Gastroesophageal sphincter (tissue), 4 donors: Measurements from ENCODE around the gene CMBL. TPM values are rescaled to one million over a fixed set of nuclear protein-coding genes. Genes with fewer than 3 reads are reported as not detected.

Experiments
- ATAC-seq: fragments of 150-250 bp; one replicate; pipeline ENCODE4 v1.9.1; 2016; ENCODE audit warnings: mild to moderate bottlenecking, moderate library complexity
- H3K27ac ChIP-seq, 4 donors: fragments of 200-600 bp; sonication (generic) in 3 of 4; 1 replicate in 3 of 4; 2 replicates in 1 of 4; pipeline ENCODE4 v1.5.1; 2016 to 2019
- H3K27me3 ChIP-seq: fragments of 200-600 bp; sonication (generic); one replicate; pipeline ENCODE4 v1.5.1; 2019
- H3K36me3 ChIP-seq, 2 donors: fragments of 200-600 bp; sonication (generic); one replicate each; pipeline ENCODE4 v1.5.1; 2019; ENCODE audit warnings: control low read depth in 1 of 2
- H3K4me1 ChIP-seq, 3 donors: fragments of 200-600 bp; sonication (generic); 1 replicate in 2 of 3; 2 replicates in 1 of 3; pipeline ENCODE4 v1.5.1; 2016 to 2019; ENCODE audit warnings: control low read depth in 2 of 3
- H3K4me3 ChIP-seq, 2 donors: fragments of 200-600 bp; sonication (generic); one replicate each; pipeline ENCODE4 v1.5.1; 2019; ENCODE audit warnings: mild to moderate bottlenecking in 1 of 2, moderate library complexity in 1 of 2
- H3K9me3 ChIP-seq, 3 donors: fragments of 200-600 bp; sonication (generic); one replicate each; pipeline ENCODE4 v1.5.1; 2017 to 2019; ENCODE audit warnings: control low read depth in 2 of 3
- EP300 ChIP-seq: sonication (generic); formaldehyde crosslinking; IDR thresholded peaks from one replicate; pipeline ENCODE4 v1.6.1; 2017; ENCODE audit warnings: antibody characterized with exemption, mild to moderate bottlenecking
- POLR2A ChIP-seq, 2 donors: fragments of 450-650 bp; IDR thresholded peaks; one replicate each; pipeline ENCODE4 v1.6.1; 2017; ENCODE audit warnings: antibody characterized with exemption in 2 of 2, mild to moderate bottlenecking in 2 of 2, moderate library complexity in 1 of 2
- POLR2AphosphoS5 ChIP-seq: sonication (generic); formaldehyde crosslinking; IDR thresholded peaks from one replicate; pipeline ENCODE4 v1.6.1; 2017; ENCODE audit warnings: antibody characterized with exemption
- WGBS, 2 donors: methylation state at CpG; one replicate each; pipeline ENCODE4 v1.1.5; 2018; ENCODE audit warnings: low coverage in 1 of 2; 5-methylcytosine and 5-hydroxymethylcytosine counted together
- total RNA-seq, 4 donors: library from RNA; depleted of rRNA; stranded (reverse); fragments of >200 nt; gene quantifications; one replicate each; pipeline ENCODE4 v1.1.0, GENCODE V29; 2016
- TF ChIP-seq, protein P1 (sequence below), 4 experiments: fragments of 200-600 bp in 2 of 4; fragments of 450-650 bp in 2 of 4; sonication (generic) in 1 of 4; IDR thresholded peaks; one replicate each; pipeline ENCODE4 v1.5.1; 2017 to 2019; ENCODE audit warnings: antibody characterized with exemption in 4 of 4, mild to moderate bottlenecking in 2 of 4, moderate library complexity in 2 of 4

Gene CMBL
- total RNA-seq, 4 donors from 2014 or later: 2.2 to 7.7 (median 4.4) TPM

DNA sequence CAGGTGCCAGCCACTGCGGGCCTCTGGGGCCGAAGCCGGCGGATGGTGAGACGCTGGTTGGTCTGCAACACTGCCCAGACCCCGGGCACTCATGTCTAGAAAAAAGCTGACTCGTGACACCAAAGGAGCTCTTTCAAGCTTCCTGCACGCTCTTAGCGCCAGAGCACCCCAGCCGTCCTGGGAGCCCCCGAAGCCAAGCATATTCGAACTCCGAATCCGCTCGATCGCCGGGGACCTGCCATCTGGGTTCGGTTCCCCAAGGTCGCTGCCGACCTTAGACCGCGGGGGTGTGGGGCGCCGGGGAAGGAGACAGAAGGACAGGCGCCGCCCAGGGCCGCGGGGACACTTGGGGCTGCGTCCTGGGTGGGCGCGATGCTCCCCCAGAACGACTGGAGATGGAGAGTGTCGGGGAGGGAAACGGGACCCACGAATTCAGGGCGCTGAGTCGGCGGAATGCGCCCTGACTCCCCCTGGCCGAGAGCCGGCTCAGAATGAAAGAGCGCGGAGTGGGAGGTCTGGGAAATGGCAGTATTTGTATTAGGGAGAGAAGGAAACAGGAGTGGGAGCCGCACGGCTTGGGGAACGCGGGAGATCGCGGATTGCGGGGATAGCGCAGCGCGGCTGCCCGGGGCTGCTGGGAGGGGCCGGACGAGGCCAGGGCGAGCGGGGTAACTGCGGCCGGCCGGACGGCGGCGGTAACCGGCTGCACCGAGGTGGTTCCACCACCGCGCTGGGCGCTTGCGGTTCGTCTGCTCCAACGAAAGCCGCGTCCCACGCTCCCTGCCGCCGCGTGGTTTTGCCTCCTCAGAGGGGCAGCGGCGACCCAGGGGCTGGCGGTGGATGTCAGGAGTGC lies 25.7 kb upstream of the CMBL start:
- TF ChIP-seq, protein P1, sequence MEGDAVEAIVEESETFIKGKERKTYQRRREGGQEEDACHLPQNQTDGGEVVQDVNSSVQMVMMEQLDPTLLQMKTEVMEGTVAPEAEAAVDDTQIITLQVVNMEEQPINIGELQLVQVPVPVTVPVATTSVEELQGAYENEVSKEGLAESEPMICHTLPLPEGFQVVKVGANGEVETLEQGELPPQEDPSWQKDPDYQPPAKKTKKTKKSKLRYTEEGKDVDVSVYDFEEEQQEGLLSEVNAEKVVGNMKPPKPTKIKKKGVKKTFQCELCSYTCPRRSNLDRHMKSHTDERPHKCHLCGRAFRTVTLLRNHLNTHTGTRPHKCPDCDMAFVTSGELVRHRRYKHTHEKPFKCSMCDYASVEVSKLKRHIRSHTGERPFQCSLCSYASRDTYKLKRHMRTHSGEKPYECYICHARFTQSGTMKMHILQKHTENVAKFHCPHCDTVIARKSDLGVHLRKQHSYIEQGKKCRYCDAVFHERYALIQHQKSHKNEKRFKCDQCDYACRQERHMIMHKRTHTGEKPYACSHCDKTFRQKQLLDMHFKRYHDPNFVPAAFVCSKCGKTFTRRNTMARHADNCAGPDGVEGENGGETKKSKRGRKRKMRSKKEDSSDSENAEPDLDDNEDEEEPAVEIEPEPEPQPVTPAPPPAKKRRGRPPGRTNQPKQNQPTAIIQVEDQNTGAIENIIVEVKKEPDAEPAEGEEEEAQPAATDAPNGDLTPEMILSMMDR (IDR thresholded peaks at IDR 0.05): peak in 3 of 4 experiments; percentile 18 to 33 (median 28)
- TF ChIP-seq POLR2A (IDR thresholded peaks at IDR 0.05): no peak
- peak overlapping the region; percentile 47 to 68 for H3K4me3 ChIP-seq
- H3K9me3 ChIP-seq: no peaks in the 10 kb centered on the region
- H3K27ac ChIP-seq: peak overlapping the region in 3 of 4 donors; percentile 18 to 56 (median 22)
- H3K36me3 ChIP-seq: no peaks in the 10 kb centered on the region
- ATAC-seq: peak; percentile 47
- H3K27me3 ChIP-seq: no peaks in the 10 kb centered on the region
- whole genome bisulfite sequencing, 2 donors: 1% methylated on average over 10 to 23 of the region's 81 CpGs
- H3K4me1 ChIP-seq: peaks cover 6 to 56% (median 34%) of the 10 kb centered on the region in 3 donors

- no peaks in the 10 kb centered on the region for H3K9me3 ChIP-seq
- no peaks in the 10 kb centered on the region for H3K36me3 ChIP-seq
- 91 to 98% methylated on average over 4 to 5 of the region's 5 CpGs for WGBS, 2 donors
- no peak for ATAC-seq
- no peak overlapping the region for H3K27ac ChIP-seq
- H3K4me3 ChIP-seq: no peak overlapping the region
- TF ChIP-seq POLR2AphosphoS5: no peak
- TF ChIP-seq EP300: no peak
- TF ChIP-seq POLR2A (IDR thresholded peaks at IDR 0.05): no peak
- TF ChIP-seq, protein P1 (IDR thresholded peaks at IDR 0.05): no peak
- H3K27me3 ChIP-seq: no peaks in the 10 kb centered on the region
- peaks cover 6 to 56% (median 34%) of the 10 kb centered on the region in 3 donors for H3K4me1 ChIP-seq
Measured at GRCh38 chr5:10332301-10332700, 24.6 kb upstream of the CMBL start.

DNA sequence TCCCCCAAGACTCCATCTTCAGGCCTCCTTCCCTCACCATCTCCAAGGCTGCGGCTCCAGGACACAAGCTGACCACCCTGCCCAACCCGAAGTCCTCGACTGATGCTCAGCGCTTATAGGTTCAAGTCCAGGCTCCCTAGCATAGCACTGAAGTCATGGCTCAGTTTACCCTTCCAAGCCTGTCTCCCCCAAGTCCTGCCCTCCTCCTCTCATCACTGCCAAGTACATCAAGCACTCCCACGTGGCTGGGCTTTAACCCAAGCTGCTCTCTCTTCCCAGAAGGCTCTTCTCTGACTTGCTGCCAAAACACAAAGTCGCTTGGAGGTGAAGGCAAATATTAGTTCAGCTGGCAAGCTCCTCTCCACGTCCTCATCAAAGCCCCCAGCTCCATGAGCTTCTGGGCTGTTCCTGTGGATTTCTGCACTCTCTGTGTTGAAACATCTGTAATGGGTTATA lies 23.7 kb upstream of the CMBL start:
- ATAC-seq: no peak
- Histone ChIP-seq H3K27ac (peak overlapping the region in 3 of 4 donors; percentile 56 to 71 (median 64)), H3K27me3 (no peaks in the 10 kb centered on the region), H3K4me3 (no peak overlapping the region), H3K36me3 (no peaks in the 10 kb centered on the region), H3K9me3 (no peaks in the 10 kb centered on the region), H3K4me1 (peaks cover 6 to 56% (median 34%) of the 10 kb centered on the region in 3 donors)
- WGBS, 2 donors: 48 to 100% methylated on average over 1 to 7 of the region's 7 CpGs
- TF ChIP-seq, protein P1 (IDR thresholded peaks at IDR 0.05): no peak
- TF ChIP-seq EP300 (no peak), POLR2A (IDR thresholded peaks at IDR 0.05) (no peak), POLR2AphosphoS5 (no peak)

GRCh38 chr5:10330511-10331230 lies 23.0 kb upstream of the CMBL start:
- no peak overlapping the region for H3K4me3 ChIP-seq
- peak; percentile 21 for ATAC-seq
- no peaks in the 10 kb centered on the region for H3K27me3 ChIP-seq
- H3K27ac ChIP-seq: peak overlapping the region; percentile 10 to 71 (median 60)
- no peaks in the 10 kb centered on the region for H3K9me3 ChIP-seq
- no peaks in the 10 kb centered on the region for H3K36me3 ChIP-seq
- TF ChIP-seq POLR2A (IDR thresholded peaks at IDR 0.05): no peak
- no peak for TF ChIP-seq EP300
- TF ChIP-seq POLR2AphosphoS5: no peak
- TF ChIP-seq, protein P1 (IDR thresholded peaks at IDR 0.05): no peak
- 47 to 71% methylated on average over 4 to 8 of the region's 10 CpGs for WGBS, 2 donors
- H3K4me1 ChIP-seq: peaks cover 6 to 56% (median 34%) of the 10 kb centered on the region in 3 donors
